ENCODE measurements around the gene NOTO.
"Not testable (repeated sequence)": the region's sequence is repeated elsewhere in the genome, so short reads cannot be mapped to it uniquely, and the experiment has no call there.

The NOTO gene

GRCh38 chr2:73200281-73200680 lies 2.1 kb upstream of the NOTO start:
- DNase-seq: not testable (repeated sequence)

- no peak for DNase-seq
Observed at GRCh38 chr2:73203055-73203681, 794 bp downstream of the NOTO start.

- DNase-seq: no peak
Observed at GRCh38 chr2:73205611-73206010, 3.2 kb downstream of the NOTO start.

- DNase-seq: no peak
Observed at GRCh38 chr2:73208258-73208657, 5.9 kb downstream of the NOTO start.

- no peak for DNase-seq
Observed at GRCh38 chr2:73210019-73210418, 7.6 kb downstream of the NOTO start.

GRCh38 chr2:73210696-73211095 lies 8.3 kb downstream of the NOTO start:
- DNase-seq: no peak

- DNase-seq: no peak
Observed at GRCh38 chr2:73212098-73212447, 9.7 kb downstream of the NOTO start.

GRCh38 chr2:73212448-73213176 lies 10.2 kb downstream of the NOTO start:
- DNase-seq: peak; percentile 14 to 68 (median 49)

- peak; percentile 73 to 92 (median 81) for DNase-seq
Observed at GRCh38 chr2:73214120-73215035, 12.0 kb downstream of the NOTO start, which contains the start of gene SMYD5. TSS of gene SMYD5 (plus strand) at chr2:73214245. CDS start at chr2:73214267, 22 bp downstream.

- DNase-seq: no peak
Observed at GRCh38 chr2:73215254-73215653, 12.9 kb downstream of the NOTO start.

GRCh38 chr2:73217160-73217559 lies 14.8 kb downstream of the NOTO start:
- no peak for DNase-seq

GRCh38 chr2:73217826-73218225 lies 15.5 kb downstream of the NOTO start:
- DNase-seq: no peak

- no peak for DNase-seq
Observed at GRCh38 chr2:73218298-73218697, 15.9 kb downstream of the NOTO start.

- DNase-seq: no peak
Observed at GRCh38 chr2:73223821-73224220, 21.4 kb downstream of the NOTO start.

- DNase-seq: no peak
Observed at GRCh38 chr2:73225513-73226360, 23.4 kb downstream of the NOTO start.

- DNase-seq: no peak
Observed at GRCh38 chr2:73227086-73227485, 24.7 kb downstream of the NOTO start.

- no peak for DNase-seq
Observed at GRCh38 chr2:73228631-73229030, 26.3 kb downstream of the NOTO start.

GRCh38 chr2:73232403-73233153 lies 30.2 kb downstream of the NOTO start:
- DNase-seq: peak in 1 of 4 experiments; percentile 25

GRCh38 chr2:73233154-73233931 lies 31.0 kb downstream of the NOTO start, which contains the start of gene PRADC1:
TSS of gene PRADC1 (minus strand) at chr2:73233239. CDS start at chr2:73233160, 79 bp downstream.
- DNase-seq: peak; percentile 79 to 88 (median 82)

GRCh38 chr2:73233932-73234832 lies 31.8 kb downstream of the NOTO start, which contains the start of gene CCT7:
TSS of gene CCT7 (plus strand) at chr2:73234308. CDS start at chr2:73234379, 71 bp downstream.
- peak; percentile 59 to 80 (median 74) for DNase-seq
